ENCODE measurements around the gene ATXN10.

The ATXN10 gene

DNA sequence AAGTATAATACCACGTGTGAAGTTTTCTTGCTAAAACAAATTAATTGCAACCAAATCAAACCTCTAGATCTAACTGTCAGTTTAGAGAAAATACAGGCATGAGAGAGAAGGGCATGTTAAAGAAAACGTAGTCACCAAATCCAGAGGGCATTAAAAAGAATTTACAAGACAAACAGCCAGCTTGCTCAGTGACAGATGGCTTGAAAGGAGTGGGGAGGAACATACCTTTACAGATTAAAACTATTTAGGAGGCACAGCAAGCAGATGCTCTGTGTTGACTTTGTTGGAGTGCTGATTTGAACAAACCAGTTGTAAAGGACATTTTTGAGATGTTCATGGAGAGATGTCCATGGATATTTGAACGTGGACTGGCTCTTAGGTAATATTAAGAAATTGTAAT is 96.9 kb downstream of the ATXN10 start:
- no peak for TF ChIP-seq CTCF (IDR thresholded peaks at IDR 0.05; ENCODE audit: poor library complexity, severe bottlenecking)
- Histone ChIP-seq H3K4me3 (ENCODE audit: severe bottlenecking) (no peak overlapping the region), H3K27me3 (ENCODE audit: insufficient read depth, poor library complexity, severe bottlenecking) (no peaks in the 10 kb centered on the region), H3K4me1 (ENCODE audit: insufficient read depth, poor library complexity, severe bottlenecking) (no peaks in the 10 kb centered on the region), H3K36me3 (ENCODE audit: low read depth) (peaks cover 25% of the 10 kb centered on the region; the same call in 1 of the 2 replicates), H3K9me3 (ENCODE audit: severe bottlenecking) (no peaks in the 10 kb centered on the region), H3K27ac (ENCODE audit: poor library complexity, severe bottlenecking) (no peak overlapping the region)
- no peak for DNase-seq (ENCODE audit: low spot score)
- ATAC-seq (ENCODE audit: low read depth), result no peak

- ATAC-seq (ENCODE audit: low read depth), result no peak
- Histone ChIP-seq H3K4me1 (ENCODE audit: insufficient read depth, poor library complexity, severe bottlenecking) (no peaks in the 10 kb centered on the region), H3K27me3 (ENCODE audit: insufficient read depth, poor library complexity, severe bottlenecking) (no peaks in the 10 kb centered on the region), H3K4me3 (ENCODE audit: severe bottlenecking) (no peak overlapping the region), H3K36me3 (ENCODE audit: low read depth) (0 out of 2 replicates have a peak, but pooled peaks cover 21% of the 10 kb centered on the region), H3K9me3 (ENCODE audit: severe bottlenecking) (no peaks in the 10 kb centered on the region), H3K27ac (ENCODE audit: poor library complexity, severe bottlenecking) (no peak overlapping the region)
- DNase-seq (ENCODE audit: low spot score), result no peak
- TF ChIP-seq CTCF (IDR thresholded peaks at IDR 0.05; ENCODE audit: poor library complexity, severe bottlenecking), result no peak
Measured at GRCh38 chr22:45769569-45770210, 98.1 kb downstream of the ATXN10 start.

DNA sequence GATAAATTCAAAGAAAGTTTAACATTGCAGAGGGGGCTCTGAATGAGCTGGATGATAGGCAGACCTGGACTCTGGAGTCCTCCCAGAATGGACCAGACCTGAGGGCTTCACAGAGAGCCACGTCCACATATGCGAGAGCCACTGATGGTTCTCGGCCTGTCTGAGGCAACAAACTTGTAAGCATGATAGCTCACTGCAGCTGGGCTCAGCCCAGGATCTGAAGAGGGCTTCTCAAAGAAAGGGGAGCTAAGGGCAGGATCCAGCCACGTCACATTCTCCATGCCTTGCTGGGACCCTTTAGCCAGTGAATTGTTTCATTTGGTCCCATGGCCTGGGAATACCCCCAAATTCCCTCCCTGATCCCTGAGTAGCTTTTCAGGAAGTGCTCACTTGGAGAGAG is 98.9 kb downstream of the ATXN10 start:
- no peak for DNase-seq (ENCODE audit: low spot score)
- 0 out of 2 replicates have a peak, but pooled peaks cover 17% of the 10 kb centered on the region for H3K36me3 ChIP-seq (ENCODE audit: low read depth)
- no peaks in the 10 kb centered on the region for H3K9me3 ChIP-seq (ENCODE audit: severe bottlenecking)
- ATAC-seq (ENCODE audit: low read depth), result no peak
- no peak overlapping the region for H3K4me3 ChIP-seq (ENCODE audit: severe bottlenecking)
- no peak for TF ChIP-seq CTCF (IDR thresholded peaks at IDR 0.05; ENCODE audit: poor library complexity, severe bottlenecking)
- no peak overlapping the region for H3K27ac ChIP-seq (ENCODE audit: poor library complexity, severe bottlenecking)
- no peaks in the 10 kb centered on the region for H3K4me1 ChIP-seq (ENCODE audit: insufficient read depth, poor library complexity, severe bottlenecking)
- H3K27me3 ChIP-seq (ENCODE audit: insufficient read depth, poor library complexity, severe bottlenecking), result no peaks in the 10 kb centered on the region

- Histone ChIP-seq H3K9me3 (ENCODE audit: severe bottlenecking) (no peaks in the 10 kb centered on the region), H3K27ac (ENCODE audit: poor library complexity, severe bottlenecking) (no peak overlapping the region), H3K27me3 (ENCODE audit: insufficient read depth, poor library complexity, severe bottlenecking) (no peaks in the 10 kb centered on the region), H3K4me3 (ENCODE audit: severe bottlenecking) (no peak overlapping the region), H3K4me1 (ENCODE audit: insufficient read depth, poor library complexity, severe bottlenecking) (peaks cover 1% of the 10 kb centered on the region), H3K36me3 (ENCODE audit: low read depth) (0 out of 2 replicates have a peak, but pooled peaks cover 17% of the 10 kb centered on the region)
- ATAC-seq (ENCODE audit: low read depth) (no peak), DNase-seq (ENCODE audit: low spot score) (no peak)
- TF ChIP-seq CTCF (IDR thresholded peaks at IDR 0.05; ENCODE audit: poor library complexity, severe bottlenecking), result no peak
Measured at GRCh38 chr22:45771057-45771456, 99.4 kb downstream of the ATXN10 start.

GRCh38 chr22:45771711-45772110 is 100.1 kb downstream of the ATXN10 start:
- Histone ChIP-seq H3K27ac (ENCODE audit: poor library complexity, severe bottlenecking) (no peak overlapping the region), H3K4me1 (ENCODE audit: insufficient read depth, poor library complexity, severe bottlenecking) (peaks cover 8% of the 10 kb centered on the region), H3K27me3 (ENCODE audit: insufficient read depth, poor library complexity, severe bottlenecking) (no peaks in the 10 kb centered on the region), H3K36me3 (ENCODE audit: low read depth) (0 out of 2 replicates have a peak, but pooled peaks cover 16% of the 10 kb centered on the region), H3K9me3 (ENCODE audit: severe bottlenecking) (no peaks in the 10 kb centered on the region), H3K4me3 (ENCODE audit: severe bottlenecking) (no peak overlapping the region)
- DNase-seq (ENCODE audit: low spot score) (no peak), ATAC-seq (ENCODE audit: low read depth) (no peak)
- no peak for TF ChIP-seq CTCF (IDR thresholded peaks at IDR 0.05; ENCODE audit: poor library complexity, severe bottlenecking)

All from RWPE2 (cell line).